Measurements from ENCODE around the gene COG8. TPM values are rescaled to one million over a fixed set of nuclear protein-coding genes. Genes with fewer than 3 reads are reported as not detected.

Gene COG8
- total and polyA plus RNA-seq, 2 donors (not counting 3 experiments of a cell fraction or from before 2014, with no cell fraction given) = 29.0 to 31.6 TPM

DNA sequence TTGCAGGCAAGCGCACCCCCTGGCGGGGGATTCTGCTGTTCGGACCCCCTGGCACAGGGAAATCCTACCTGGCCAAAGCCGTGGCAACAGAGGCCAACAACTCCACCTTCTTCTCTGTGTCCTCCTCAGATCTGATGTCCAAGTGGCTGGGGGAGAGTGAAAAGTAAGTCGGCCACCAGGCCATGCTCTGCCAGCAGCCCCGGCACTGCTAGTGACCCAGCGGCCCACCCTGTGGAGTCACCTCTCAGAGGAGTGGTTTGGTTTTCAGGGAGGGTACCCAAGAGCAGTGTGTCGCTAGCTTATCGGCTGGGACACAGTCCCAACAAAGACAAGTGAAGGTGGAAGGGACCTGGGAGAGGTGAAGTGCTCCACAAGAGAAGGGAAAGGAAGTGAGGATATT is 20.0 kb downstream of the COG8 start:
- no peak overlapping the region for H3K27ac ChIP-seq (ENCODE audit: insufficient read depth, low read depth, low read length)
- H4K20me1 ChIP-seq (replicated peaks; ENCODE audit: control insufficient read depth, extremely low read depth, insufficient read depth, low read length) = no peaks in the 10 kb centered on the region
- ChIA-PET CTCF (no interaction called here), POLR2A (no interaction called here)
- dilution Hi-C loops (cut with MboI; ENCODE audit: extremely low pct_ligation_motif_present, low sequenced_read_pairs) = no loop called here
- H3K4me1 ChIP-seq (ENCODE audit: control insufficient read depth, extremely low read depth, insufficient read depth, low read length) = no peaks in the 10 kb centered on the region
- no peaks in the 10 kb centered on the region for H3K9me3 ChIP-seq (replicated peaks; ENCODE audit: control insufficient read depth, insufficient read depth, low read length)
- FAIRE-seq (no peak), DNase-seq (ENCODE audit: low read depth, low spot score) (no peak)
- H3K27me3 ChIP-seq (ENCODE audit: control insufficient read depth in 2 of 2, insufficient read depth in 2 of 2, low read length in 2 of 2) = no peaks in the 10 kb centered on the region
- H3K36me3 ChIP-seq (ENCODE audit: control insufficient read depth in 2 of 2, extremely low read depth in 1 of 2, insufficient read depth in 2 of 2, low read length in 2 of 2) = peaks cover 30 to 69% of the 10 kb centered on the region in 2 experiments
- BruUV-seq (replicated peaks) = no TSS peak
- peaks cover 22% of the 10 kb centered on the region for H3K79me2 ChIP-seq (ENCODE audit: control insufficient read depth, insufficient read depth, low read length)
- H3K9ac ChIP-seq (replicated peaks; ENCODE audit: extremely low read depth, insufficient read depth, low read length) = no peak overlapping the region
- no peak overlapping the region for H2AFZ ChIP-seq (ENCODE audit: low read depth, low read length)
- no peaks in the 10 kb centered on the region for H3K9me1 ChIP-seq (replicated peaks; ENCODE audit: control insufficient read depth, extremely low read depth, insufficient read depth, low read length)
- intact Hi-C loops (cut with micrococcal nuclease) = no loop called here
- TF ChIP-seq GATA2 (IDR thresholded peaks at IDR 0.05; ENCODE audit: insufficient read depth, insufficient read length, low read depth, low read length) (no peak), JUN (IDR thresholded peaks at IDR 0.05; ENCODE audit: borderline replicate concordance, insufficient read depth, insufficient read length, low read depth) (no peak), POLR2A (IDR thresholded peaks at IDR 0.05; ENCODE audit: low read depth, low read length) (no peak), MYC (IDR thresholded peaks at IDR 0.05; ENCODE audit: low read depth, low read length) (no peak), CTCF (IDR thresholded peaks at IDR 0.05; ENCODE audit: extremely low read depth in 1 of 2, insufficient read depth in 1 of 2, low read depth in 1 of 2, low read length in 2 of 2) (no peak), MAX (IDR thresholded peaks at IDR 0.05; ENCODE audit: insufficient read depth, insufficient read length) (no peak), FOS (IDR thresholded peaks at IDR 0.05; ENCODE audit: borderline replicate concordance, insufficient read depth, low read length) (no peak), POLR2AphosphoS5 (IDR thresholded peaks at IDR 0.05; ENCODE audit: insufficient read depth, low read depth, low read length) (no peak), EZH2 (IDR thresholded peaks at IDR 0.05; ENCODE audit: borderline replicate concordance, low read depth, low read length, severe bottlenecking) (no peak)
- H3K4me3 ChIP-seq (replicated peaks in 1 of 3; ENCODE audit: insufficient read depth in 1 of 3, low read depth in 1 of 3, low read length in 3 of 3) = no peak overlapping the region
- no peak overlapping the region for H3K4me2 ChIP-seq (ENCODE audit: insufficient read depth, low read length)

Measured in endothelial cell of umbilical vein (primary cell).